Body of pancreas (tissue), 4 donors: ENCODE measurements around the gene NPIPB8.
"Not testable (repeated sequence)": the region's sequence is repeated elsewhere in the genome, so short reads cannot be mapped to it uniquely, and the experiment has no call there.

ENCODE experiments used
- CTCF ChIP-seq, 7 experiments: fragments of 450-650 bp in 4 of 7; fragments of 200-600 bp in 3 of 7; sonication (generic) in 3 of 7; IDR thresholded peaks; one replicate each; pipeline ENCODE4 v1.5.1; 2016 to 2019; ENCODE audit warnings: antibody characterized with exemption in 7 of 7
- POLR2A ChIP-seq, 3 donors: fragments of 450-650 bp; IDR thresholded peaks; one replicate each; pipeline ENCODE4 v1.6.1; 2016; ENCODE audit warnings: antibody characterized with exemption in 3 of 3, mild to moderate bottlenecking in 2 of 3

GRCh38 chr16:28614561-28614960 is 23.3 kb upstream of the NPIPB8 start:
- not testable (repeated sequence) for TF ChIP-seq CTCF, POLR2A (IDR thresholded peaks at IDR 0.05)
